Stimulated activated CD8-positive, alpha-beta memory T cell treated with anti-CD3 and anti-CD28 coated beads, Interleukin-7, amount 100 ng/mL, for 1 hour (primary cell): ENCODE measurements around the gene FCHSD1.
A peak's percentile ranks its signal among the peaks of the same experiment; 100 is the strongest.

Source experiments
- DNase-seq, 2 donors: peaks; one replicate each; pipeline ENCODE4 v3.0.0-alpha.2; 2020; ENCODE audit warnings: low read depth in 2 of 2

The FCHSD1 gene

GRCh38 chr5:141650851-141651727 lies at the start of gene FCHSD1:
TSS of gene FCHSD1 (minus strand) at chr5:141651418. CDS start at chr5:141651368, 50 bp downstream.
- peak; percentile 68 for DNase-seq

- no peak for DNase-seq
Observed at GRCh38 chr5:141697586-141697985, 46.4 kb upstream of the FCHSD1 start.

GRCh38 chr5:141696431-141696830 lies 45.2 kb upstream of the FCHSD1 start:
- no peak for DNase-seq

- no peak for DNase-seq
Observed at GRCh38 chr5:141695627-141696215, 44.5 kb upstream of the FCHSD1 start.

- DNase-seq: no peak
Observed at GRCh38 chr5:141694479-141694878, 43.3 kb upstream of the FCHSD1 start.

GRCh38 chr5:141692919-141693725 lies 41.9 kb upstream of the FCHSD1 start:
- peak in 1 of 2 donors; percentile 36 for DNase-seq

- DNase-seq: no peak
Observed at GRCh38 chr5:141692533-141692888, 41.3 kb upstream of the FCHSD1 start.

GRCh38 chr5:141691867-141692532 lies 40.8 kb upstream of the FCHSD1 start:
- DNase-seq: peak; percentile 78 to 79

- no peak for DNase-seq
Observed at GRCh38 chr5:141691286-141691866, 40.2 kb upstream of the FCHSD1 start.

- DNase-seq: no peak
Observed at GRCh38 chr5:141686648-141687416, 35.6 kb upstream of the FCHSD1 start.

GRCh38 chr5:141685591-141685990 lies 34.4 kb upstream of the FCHSD1 start:
- no peak for DNase-seq

GRCh38 chr5:141683596-141684141 lies 32.5 kb upstream of the FCHSD1 start:
- no peak for DNase-seq

GRCh38 chr5:141681695-141682641 lies 30.8 kb upstream of the FCHSD1 start, which contains the start of gene ARAP3:
TSS of gene ARAP3 (minus strand) at chr5:141682230. CDS start at chr5:141680486, 1,744 bp downstream.
- DNase-seq: no peak

- no peak for DNase-seq
Observed at GRCh38 chr5:141681295-141681694, 30.1 kb upstream of the FCHSD1 start.

- no peak for DNase-seq
Observed at GRCh38 chr5:141680751-141681201, 29.6 kb upstream of the FCHSD1 start.

- no peak for DNase-seq
Observed at GRCh38 chr5:141680178-141680577, 29.0 kb upstream of the FCHSD1 start.

- DNase-seq: no peak
Observed at GRCh38 chr5:141677415-141677814, 26.2 kb upstream of the FCHSD1 start.

GRCh38 chr5:141675672-141676071 lies 24.5 kb upstream of the FCHSD1 start:
- DNase-seq: no peak

GRCh38 chr5:141674747-141675146 lies 23.5 kb upstream of the FCHSD1 start:
- DNase-seq: no peak
